ENCODE measurements around the gene AHNAK. TPM values are rescaled to one million over a fixed set of nuclear protein-coding genes. Genes with fewer than 3 reads are reported as not detected.

AHNAK gene, protein sequence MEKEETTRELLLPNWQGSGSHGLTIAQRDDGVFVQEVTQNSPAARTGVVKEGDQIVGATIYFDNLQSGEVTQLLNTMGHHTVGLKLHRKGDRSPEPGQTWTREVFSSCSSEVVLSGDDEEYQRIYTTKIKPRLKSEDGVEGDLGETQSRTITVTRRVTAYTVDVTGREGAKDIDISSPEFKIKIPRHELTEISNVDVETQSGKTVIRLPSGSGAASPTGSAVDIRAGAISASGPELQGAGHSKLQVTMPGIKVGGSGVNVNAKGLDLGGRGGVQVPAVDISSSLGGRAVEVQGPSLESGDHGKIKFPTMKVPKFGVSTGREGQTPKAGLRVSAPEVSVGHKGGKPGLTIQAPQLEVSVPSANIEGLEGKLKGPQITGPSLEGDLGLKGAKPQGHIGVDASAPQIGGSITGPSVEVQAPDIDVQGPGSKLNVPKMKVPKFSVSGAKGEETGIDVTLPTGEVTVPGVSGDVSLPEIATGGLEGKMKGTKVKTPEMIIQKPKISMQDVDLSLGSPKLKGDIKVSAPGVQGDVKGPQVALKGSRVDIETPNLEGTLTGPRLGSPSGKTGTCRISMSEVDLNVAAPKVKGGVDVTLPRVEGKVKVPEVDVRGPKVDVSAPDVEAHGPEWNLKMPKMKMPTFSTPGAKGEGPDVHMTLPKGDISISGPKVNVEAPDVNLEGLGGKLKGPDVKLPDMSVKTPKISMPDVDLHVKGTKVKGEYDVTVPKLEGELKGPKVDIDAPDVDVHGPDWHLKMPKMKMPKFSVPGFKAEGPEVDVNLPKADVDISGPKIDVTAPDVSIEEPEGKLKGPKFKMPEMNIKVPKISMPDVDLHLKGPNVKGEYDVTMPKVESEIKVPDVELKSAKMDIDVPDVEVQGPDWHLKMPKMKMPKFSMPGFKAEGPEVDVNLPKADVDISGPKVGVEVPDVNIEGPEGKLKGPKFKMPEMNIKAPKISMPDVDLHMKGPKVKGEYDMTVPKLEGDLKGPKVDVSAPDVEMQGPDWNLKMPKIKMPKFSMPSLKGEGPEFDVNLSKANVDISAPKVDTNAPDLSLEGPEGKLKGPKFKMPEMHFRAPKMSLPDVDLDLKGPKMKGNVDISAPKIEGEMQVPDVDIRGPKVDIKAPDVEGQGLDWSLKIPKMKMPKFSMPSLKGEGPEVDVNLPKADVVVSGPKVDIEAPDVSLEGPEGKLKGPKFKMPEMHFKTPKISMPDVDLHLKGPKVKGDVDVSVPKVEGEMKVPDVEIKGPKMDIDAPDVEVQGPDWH (N-terminal part only)
- total RNA-seq (2021; fragmentation: NEBNext Ultra II Directional; extraction: Animal tissue kit (Norgen Biotek cat#: 25700)) (5.8 and 6.7 TPM in 2 replicates), polyA plus RNA-seq (2011; rRNA removed) (2.0 and 2.5 TPM in 2 replicates), polyA minus RNA-seq (2011; rRNA and poly(A)+ RNA removed) (10.9 and 19.0 TPM in 2 replicates)
- polyA plus RNA-seq (2011; cell fraction: cytosol; rRNA removed): 3.1 TPM
- 17.1 TPM for polyA plus RNA-seq (2011; cell fraction: nucleus; rRNA removed)
- polyA plus RNA-seq (2012, experiment 1 of 2): 5.2 to 6.9 TPM (median 5.5 TPM) in 4 replicates
- polyA plus RNA-seq (2012, experiment 2 of 2): 0.70 TPM
- polyA plus RNA-seq (2013, experiment 1 of 2): 1.4 TPM
- polyA plus RNA-seq (2013, experiment 2 of 2): 1.0 TPM
- 7.9 TPM for polyA minus RNA-seq (2011; cell fraction: cytosol; rRNA and poly(A)+ RNA removed)
- 13.0 TPM for polyA minus RNA-seq (2011; cell fraction: nucleus; rRNA and poly(A)+ RNA removed)
- long read RNA-seq, experiment 1, partial matches to known transcripts: 1 of 3 reads
- long read RNA-seq, experiment 1, other reads (novel, unspliced or antisense): 2 of 3 reads
- long read RNA-seq, experiment 2, partial matches to known transcripts: 0 of 1 reads
- long read RNA-seq, experiment 2, other reads (novel, unspliced or antisense): 0 of 1 reads

DNA sequence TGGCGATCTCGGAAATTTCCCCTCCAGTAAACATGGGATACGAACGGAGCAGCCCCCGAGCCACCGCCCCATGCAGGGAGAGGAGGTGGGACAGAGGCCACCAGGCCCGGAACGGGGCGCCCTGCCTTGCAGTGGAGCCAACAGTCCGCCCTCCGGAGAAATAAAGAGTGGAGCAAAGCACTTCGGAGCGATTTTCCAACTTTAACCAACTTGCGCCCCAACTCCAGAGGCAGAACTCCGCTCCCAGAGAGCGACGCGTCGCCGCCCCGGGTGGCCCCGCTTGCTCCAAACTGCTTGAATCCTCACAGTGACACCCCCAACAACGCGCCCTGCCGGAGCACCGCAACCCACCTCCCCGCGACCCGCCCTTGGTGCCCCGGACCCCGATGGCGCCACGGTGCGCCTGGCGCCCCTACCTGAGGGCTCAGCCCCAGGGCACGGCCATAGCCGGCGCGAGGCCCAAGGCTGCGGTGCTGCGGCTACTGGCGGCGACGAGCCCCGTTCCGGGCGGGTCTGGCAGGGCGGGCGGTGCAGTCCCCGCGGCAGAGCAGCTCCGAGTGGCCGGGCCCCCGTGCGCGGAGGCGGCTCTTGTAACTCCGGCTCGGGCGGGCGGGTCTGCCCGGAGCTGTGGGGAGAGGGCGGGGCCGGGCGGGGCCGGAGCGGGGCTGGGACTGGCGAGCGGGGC is at the start of gene AHNAK:
TSS of gene AHNAK (minus strand) at position 563 of the 685 bp plus-strand sequence. CDS start 10,708 bp downstream, outside the sequence.
- Histone ChIP-seq H3K4ac (replicated peaks; ENCODE audit: insufficient read length, low read depth, low read length) (peak within 1 kb of the TSS; percentile 39), H2BK20ac (ENCODE audit: low read length) (no peak within 1 kb of the TSS), H4K91ac (replicated peaks; ENCODE audit: insufficient read length, low read length) (no peak within 1 kb of the TSS), H3K9ac (replicated peaks in 1 of 4; ENCODE audit: extremely low read depth in 1 of 4, low read depth in 3 of 4, low read length in 3 of 4) (peak within 1 kb of the TSS in 3 of 4 experiments; percentile 39 to 53 (median 51); a peak in 4 of 7 replicates), H2BK15ac (ENCODE audit: low read length) (peak within 1 kb of the TSS; percentile 12; the same call in 1 of the 2 replicates), H3K27me3 (replicated peaks in 1 of 4; ENCODE audit: control insufficient read depth in 3 of 4, extremely low read depth in 1 of 4, insufficient read depth in 3 of 4, low read length in 3 of 4) (peaks cover 34 to 66% (median 61%) of the 10 kb centered on the region in 4 experiments), H2AFZ (ENCODE audit: low read length) (no peak within 1 kb of the TSS), H2BK5ac (ENCODE audit: low read depth, low read length) (peak within 1 kb of the TSS; percentile 35; the same call in 1 of the 2 replicates), H4K20me1 (replicated peaks in 1 of 2; ENCODE audit: control insufficient read depth in 1 of 2, insufficient read depth in 2 of 2, low read length in 2 of 2) (peaks cover 8 to 14% of the 10 kb centered on the region in 2 experiments), H3K23me2 (ENCODE audit: low read depth, low read length) (peaks cover 27% of the 10 kb centered on the region), H3K4me1 (replicated peaks in 1 of 4; ENCODE audit: control insufficient read depth in 3 of 4, insufficient read depth in 4 of 4, low read length in 3 of 4) (peaks cover 5 to 35% (median 22%) of the 10 kb centered on the region in 4 experiments), H3K56ac (replicated peaks; ENCODE audit: insufficient read length, low read depth, low read length) (no peak within 1 kb of the TSS), H3K79me2 (ENCODE audit: control insufficient read depth in 1 of 2, insufficient read depth in 2 of 2, low read length in 2 of 2) (no peaks in the 10 kb centered on the region), H3K4me3 (ENCODE audit: extremely low read depth in 1 of 4, insufficient read depth in 2 of 4, low read depth in 3 of 4, low read length in 4 of 4) (peak within 1 kb of the TSS; percentile 38 to 73 (median 67)), H3K27ac (ENCODE audit: low read depth, low read length) (no peak within 1 kb of the TSS), H3K9me3 (ENCODE audit: insufficient read depth in 2 of 2, low read depth in 1 of 2, low read length in 1 of 2) (no peaks in the 10 kb centered on the region), H3K4me2 (ENCODE audit: insufficient read depth in 1 of 2, low read depth in 2 of 2, low read length in 2 of 2) (peak within 1 kb of the TSS; percentile 87 to 97), H3K36me3 (ENCODE audit: control insufficient read depth in 2 of 4, insufficient read depth in 4 of 4, low read length in 3 of 4) (no peaks in the 10 kb centered on the region), H2BK12ac (ENCODE audit: low read depth, low read length) (0 out of 2 replicates have a peak within 1 kb of the TSS, but pooled peaks have one; percentile 84), H4K5ac (ENCODE audit: insufficient read length, low read depth, low read length) (no peak within 1 kb of the TSS), H3K23ac (ENCODE audit: insufficient read length) (no peak within 1 kb of the TSS), H2AK5ac (ENCODE audit: low read depth, low read length) (peak within 1 kb of the TSS; percentile 26; the same call in 1 of the 2 replicates), H3K79me1 (ENCODE audit: low read depth, low read length) (no peaks in the 10 kb centered on the region), H4K8ac (ENCODE audit: extremely low read depth, insufficient read depth, low read length) (peak within 1 kb of the TSS; percentile 76; the same call in 1 of the 2 replicates), H3K18ac (ENCODE audit: extremely low read depth, low read length) (peak within 1 kb of the TSS; percentile 83), H2BK120ac (replicated peaks; ENCODE audit: low read depth, low read length) (no peak within 1 kb of the TSS), H3K14ac (ENCODE audit: insufficient read length) (no peak within 1 kb of the TSS)
- POLR2A ChIA-PET (ENCODE audit: partially characterized antibody): interaction anchor here (0.8 to 7.5 kb wide), 8 partner anchors 6 to 144 kb away, joined by 3 to 59 read pairs (median 4); partner anchors contain the start of genes C11orf98 and CSKMT
- WGBS, 2 experiments (ENCODE audit: extremely low coverage in 1 of 2, insufficient coverage in 1 of 2, insufficient read length in 1 of 2, insufficient replicate concordance in 2 of 2, low coverage in 1 of 2, low lambda C conversion rate in 2 of 2, missing lambda C conversion rate in 1 of 2): 5% methylated on average over 22 of the region's 69 CpGs; no CpG with 5 or more reads in 1 of the 2 experiments
- DNase-seq (ENCODE audit: low read depth in 1 of 2, low spot score in 2 of 2) (peak in 1 of 2 experiments; percentile 79), FAIRE-seq (no peak)
- CTCF ChIA-PET (ENCODE audit: partially characterized antibody): interaction anchor here (0.6 to 5.1 kb wide), 8 partner anchors 9 to 153 kb away, joined by 3 to 179 read pairs (median 10); no protein-coding TSS in a partner anchor
- TF ChIP-seq RAD21 (IDR thresholded peaks at IDR 0.05 in 1 of 2, conservative IDR thresholded peaks at IDR 0.05 in 1 of 2; ENCODE audit: low read depth in 2 of 2, low read length in 2 of 2) (no peak), CBX8 (IDR thresholded peaks at IDR 0.05; ENCODE audit: borderline replicate concordance, low read depth, low read length) (no peak)
